Measurements from ENCODE around the gene IMMP2L.
"Not testable (repeated sequence)": the region's sequence is repeated elsewhere in the genome, so short reads cannot be mapped to it uniquely, and the experiment has no call there.

Gene IMMP2L

GRCh38 chr7:111330235-111330523, 232.1 kb downstream of the IMMP2L start:
- DNase-seq (ENCODE audit: extremely low read depth, low read depth) = no peak
- TF ChIP-seq CTCF (IDR thresholded peaks at IDR 0.05; ENCODE audit: low read depth, low read length) = no peak

- peak; percentile 19 for TF ChIP-seq CTCF (IDR thresholded peaks at IDR 0.05; ENCODE audit: low read depth, low read length)
- DNase-seq (ENCODE audit: extremely low read depth, low read depth) = no peak
These were observed 232.7 kb downstream of the IMMP2L start for GRCh38 chr7:111329367-111330234.

GRCh38 chr7:111328487-111328886, 233.8 kb downstream of the IMMP2L start:
- DNase-seq (ENCODE audit: extremely low read depth, low read depth) = no peak

GRCh38 chr7:111324776-111325175, 237.5 kb downstream of the IMMP2L start:
- no peak for DNase-seq (ENCODE audit: extremely low read depth, low read depth)
- TF ChIP-seq CTCF (IDR thresholded peaks at IDR 0.05; ENCODE audit: low read depth, low read length) = no peak

More at GRCh38 chr7:111328487-111328886, 233.8 kb downstream of the IMMP2L start:
- no peak for TF ChIP-seq CTCF (IDR thresholded peaks at IDR 0.05; ENCODE audit: low read depth, low read length)

GRCh38 chr7:111324228-111324627, 238.1 kb downstream of the IMMP2L start:
- TF ChIP-seq CTCF (IDR thresholded peaks at IDR 0.05; ENCODE audit: low read depth, low read length) = no peak

GRCh38 chr7:111323670-111324069, 238.6 kb downstream of the IMMP2L start:
- not testable (repeated sequence) for DNase-seq (ENCODE audit: extremely low read depth, low read depth)

More at GRCh38 chr7:111324228-111324627, 238.1 kb downstream of the IMMP2L start:
- DNase-seq (ENCODE audit: extremely low read depth, low read depth) = no peak

- no peak for DNase-seq (ENCODE audit: extremely low read depth, low read depth)
- no peak for TF ChIP-seq CTCF (IDR thresholded peaks at IDR 0.05; ENCODE audit: low read depth, low read length)
These were observed 242.2 kb downstream of the IMMP2L start for GRCh38 chr7:111320133-111320532.

GRCh38 chr7:111312966-111313365, 249.3 kb downstream of the IMMP2L start:
- no peak for TF ChIP-seq CTCF (IDR thresholded peaks at IDR 0.05; ENCODE audit: low read depth, low read length)
- DNase-seq (ENCODE audit: extremely low read depth, low read depth) = no peak
